GM12878 (cell line): ENCODE results near the gene HPSE2. TPM values are rescaled to one million over a fixed set of nuclear protein-coding genes. Genes with fewer than 3 reads are reported as not detected.

Experiments used
- ATAC-seq: fragments of 200-7000 bp; cut with Tn5 transposase; 3 replicates; pipeline ENCODE4 v1.9.1; 2020; ENCODE audit warnings: mild to moderate bottlenecking, moderate library complexity
- BruUV-seq: library from RNA; stranded (reverse); fragments of 400-500 nt; replicated peaks from 2 replicates; lab custom pipeline; 2021; lab: Mats Ljungman, UMichigan
- CTCF ChIA-PET: fragments of 300-600 bp; sonication (Branson Sonifier 250); formaldehyde crosslinking; extraction: SDS; loops from one replicate; lab custom pipeline; 2021; ENCODE audit warnings: inconsistent platforms; lab: Yijun Ruan, JAX
- POLR2A ChIA-PET: fragments of 350-600 bp; formaldehyde crosslinking; extraction: SDS; loops from one replicate; lab custom pipeline; 2021; ENCODE audit warnings: inconsistent platforms; lab: Charles Lee
- RAD21 ChIA-PET: fragments of 300-600 bp; sonication (Branson Sonifier 250); formaldehyde crosslinking; loops from one replicate; lab custom pipeline; 2023; ENCODE audit warnings: antibody characterized with exemption; ENCODE audit not compliant: unreplicated experiment; lab: Charles Lee
- SMC1A ChIA-PET: fragments of 300-600 bp; sonication (Branson Sonifier 250); formaldehyde crosslinking; loops from one replicate; lab custom pipeline; 2023; ENCODE audit not compliant: unreplicated experiment, uncharacterized antibody; lab: Charles Lee
- DNase-seq: peaks from one replicate; pipeline ENCODE4 v3.0.0-alpha.2; 2011; ENCODE audit warnings: low read depth, low spot score
- FAIRE-seq: peaks from 3 replicates; lab custom pipeline; 2011; peaks lifted over from hg19 to GRCh38; lab: Jason Lieb, UNC
- H2AFZ ChIP-seq: 2 replicates; pipeline ENCODE4 v1.6.0; 2011; ENCODE audit warnings: low read depth, low read length, control low read depth; ENCODE audit not compliant: control insufficient read depth
- H3K27ac ChIP-seq: 2 replicates; pipeline ENCODE4 v1.5.1; 2011; ENCODE audit warnings: control low read depth; ENCODE audit not compliant: control insufficient read depth, insufficient read depth
- H3K27me3 ChIP-seq, 2 experiments: replicated peaks in 1 of 2; 2 replicates each; pipeline versions ENCODE4 v1.6.0 to v1.6.1; 2011; ENCODE audit warnings: low read length in 1 of 2; ENCODE audit not compliant: control insufficient read depth in 2 of 2, insufficient read depth in 2 of 2
- H3K36me3 ChIP-seq, 2 experiments: 2 replicates each; pipeline ENCODE4 v1.5.1; 2011; ENCODE audit warnings: low read length in 1 of 2; ENCODE audit not compliant: control insufficient read depth in 2 of 2, insufficient read depth in 2 of 2
- H3K4me1 ChIP-seq: 2 replicates; pipeline ENCODE4 v1.6.1; 2011; ENCODE audit warnings: mild to moderate bottlenecking, low read length, moderate library complexity, mixed read lengths; ENCODE audit not compliant: control insufficient read depth, insufficient read depth
- H3K4me2 ChIP-seq: 2 replicates; pipeline ENCODE4 v1.6.0; 2011; ENCODE audit warnings: control low read depth; ENCODE audit not compliant: control insufficient read depth, insufficient read depth
- H3K4me3 ChIP-seq: fragments of 200-600 bp; sonication (generic); 2 replicates; pipeline ENCODE4 v1.5.1; 2016
- H3K79me2 ChIP-seq: 2 replicates; pipeline ENCODE4 v1.6.0; 2011; ENCODE audit warnings: low read length; ENCODE audit not compliant: control insufficient read depth, insufficient read depth
- H3K9ac ChIP-seq: 2 replicates; pipeline ENCODE4 v1.8.0; 2011; ENCODE audit warnings: low read length, control low read depth, mixed read lengths; ENCODE audit not compliant: control insufficient read depth, insufficient read depth
- H3K9me3 ChIP-seq: replicated peaks from 3 replicates; pipeline ENCODE4 v1.5.1; 2011; ENCODE audit warnings: mild to moderate bottlenecking, low read length; ENCODE audit not compliant: control insufficient read depth, insufficient read depth
- H4K20me1 ChIP-seq: 2 replicates; pipeline ENCODE4 v1.6.0; 2011; ENCODE audit not compliant: control insufficient read depth, insufficient read depth
- BCLAF1 ChIP-seq: fragments of 450-650 bp; IDR thresholded peaks from 2 replicates; pipeline ENCODE4 v1.6.1; 2017; ENCODE audit warnings: antibody characterized with exemption, mild to moderate bottlenecking, moderate library complexity
- CBX5 ChIP-seq: sonication (generic); IDR thresholded peaks from 2 replicates; pipeline ENCODE4 v1.6.1; 2016; ENCODE audit warnings: low read depth, moderate library complexity, mild to moderate bottlenecking, inconsistent platforms
- ELK1 ChIP-seq: IDR thresholded peaks from 2 replicates; pipeline ENCODE4 v1.6.1; 2012; ENCODE audit warnings: low read depth, low read length, improper control_type of control experiment
- FOS ChIP-seq: IDR thresholded peaks from 3 replicates; pipeline ENCODE4 v1.6.1; 2011; ENCODE audit warnings: borderline replicate concordance; ENCODE audit not compliant: insufficient read length; ENCODE audit errors: extremely low read depth
- FOXM1 ChIP-seq: IDR thresholded peaks from 2 replicates; pipeline ENCODE4 v1.6.1; 2012; ENCODE audit warnings: low read depth, mild to moderate bottlenecking, inconsistent platforms, low read length, moderate library complexity
- IKZF1 ChIP-seq: fragments of 450-650 bp; conservative IDR thresholded peaks from 2 replicates; pipeline ENCODE4 v1.6.1; 2017; ENCODE audit warnings: antibody characterized with exemption, mild to moderate bottlenecking
- NFXL1 ChIP-seq: fragments of 450-650 bp; IDR thresholded peaks from 2 replicates; pipeline ENCODE4 v1.6.1; 2017; ENCODE audit warnings: antibody characterized with exemption, mild to moderate bottlenecking, borderline replicate concordance
- NR2C1 ChIP-seq: fragments of 450-650 bp; IDR thresholded peaks from 2 replicates; pipeline ENCODE4 v1.6.1; 2017; ENCODE audit warnings: antibody characterized with exemption, mild to moderate bottlenecking, moderate library complexity
- POLR2AphosphoS2 ChIP-seq: IDR thresholded peaks from 2 replicates; pipeline ENCODE4 v1.6.1; 2011; ENCODE audit warnings: low read depth, mild to moderate bottlenecking, low read length, improper control_type of control experiment, moderate library complexity
- RUNX3 ChIP-seq: IDR thresholded peaks from 2 replicates; pipeline ENCODE4 v1.6.1; 2012; ENCODE audit warnings: low read length, inconsistent platforms
- WRNIP1 ChIP-seq: IDR thresholded peaks from 2 replicates; pipeline ENCODE4 v1.6.1; 2011; ENCODE audit warnings: low read depth, low read length, improper control_type of control experiment, borderline replicate concordance
- ZBED1 ChIP-seq: IDR thresholded peaks from 2 replicates; pipeline ENCODE4 v1.6.1; 2016; ENCODE audit warnings: borderline replicate concordance
- ZBTB4 ChIP-seq: fragments of 450-650 bp; formaldehyde crosslinking; IDR thresholded peaks from 2 replicates; pipeline ENCODE4 v1.4.0; 2022; ENCODE audit warnings: mild to moderate bottlenecking, moderate library complexity
- ZNF274 ChIP-seq: IDR thresholded peaks from one replicate; pipeline ENCODE4 v1.8.0; 2011; ENCODE audit not compliant: insufficient read length, insufficient read depth
- ZSCAN29 ChIP-seq: fragments of 450-650 bp; IDR thresholded peaks from 2 replicates; pipeline ENCODE4 v1.6.1; 2017; ENCODE audit warnings: mild to moderate bottlenecking, moderate library complexity
- WGBS: methylation state at CpG from one replicate; pipeline ENCODE4 v1.1.6; 2016; ENCODE audit warnings: low lambda C conversion rate; ENCODE audit not compliant: insufficient replicate concordance, insufficient coverage; ENCODE audit errors: missing lambda C conversion rate; 5-methylcytosine and 5-hydroxymethylcytosine counted together
- in situ Hi-C: fragments of 300-500 bp; cut with MboI; formaldehyde crosslinking; loops from 9 replicates; pipeline ENCODE4 v1.14.3; 2018; ENCODE audit warnings: mixed read lengths
- intact Hi-C: fragments of 100-400 bp; cut with micrococcal nuclease; formaldehyde crosslinking; loops from one replicate; pipeline ENCODE4 v1.14.2; 2022; ENCODE audit not compliant: unreplicated experiment
- polyA plus RNA-seq, 11 experiments: library from polyadenylated mRNA; depleted of rRNA in 4 of 11; unstranded in 6 of 11; stranded (reverse) in 5 of 11; fragments of >200 nt; fragmentation: Nextera tagmentation in 4 of 11; fragmentation: Illumina TruSeq in 1 of 11; extraction: Ambion mirVana in 4 of 11; extraction: Trizol in 1 of 11; gene quantifications; 1 replicate in 1 of 11; 2 replicates in 10 of 11; pipeline versions ENCODE4 v1.2.1 to v1.2.3, GENCODE V29; 2011 to 2016; ENCODE audit warnings: inconsistent platforms in 2 of 11, missing spikeins in 2 of 11, low read depth in 1 of 11
- total RNA-seq, 4 experiments: library from RNA; depleted of rRNA in 3 of 4; stranded (reverse); fragments of >200 nt in 3 of 4; fragmentation: Illumina TruSeq in 1 of 4; extraction: Trizol in 1 of 4; gene quantifications; 2 replicates each; pipeline versions ENCODE4 v1.2.1 to v1.2.3, GENCODE V29; 2013 to 2021

Gene HPSE2
- total and polyA plus RNA-seq, 10 of the 15 experiments (the other 5 are each of a cell fraction or from before 2014, with no cell fraction given) = 0.06 TPM; not detected in 9

- Histone ChIP-seq H3K4me2 (no peak overlapping the region), H3K9ac (no peak overlapping the region), H3K4me3 (no peak overlapping the region), H3K79me2 (no peaks in the 10 kb centered on the region), H3K9me3 (no peaks in the 10 kb centered on the region), H3K27ac (no peak overlapping the region), H4K20me1 (no peaks in the 10 kb centered on the region), H2AFZ (no peak overlapping the region), H3K36me3 (no peaks in the 10 kb centered on the region), H3K4me1 (no peaks in the 10 kb centered on the region), H3K27me3 (no peaks in the 10 kb centered on the region)
- TF ChIP-seq ZSCAN29 (no peak), CBX5 (no peak), NFXL1 (no peak), RUNX3 (no peak), NR2C1 (no peak), FOXM1 (no peak), FOS (no peak), POLR2AphosphoS2 (no peak), ZBTB4 (CRISPR knock-in tag) (no peak), ZBED1 (no peak), ELK1 (no peak), IKZF1 (no peak), ZNF274 (no peak), WRNIP1 (no peak), BCLAF1 (no peak)
- no TSS peak for BruUV-seq
- CTCF ChIA-PET = no interaction called here
- POLR2A ChIA-PET = no interaction called here
- ATAC-seq (no peak), DNase-seq (no peak), FAIRE-seq (no peak)
- intact Hi-C loops = no loop called here
- RAD21 ChIA-PET = no interaction called here
- WGBS = 76% methylated on average over 2 of the region's 2 CpGs
- SMC1A ChIA-PET = no interaction called here
- in situ Hi-C loops = no loop called here
Measured at GRCh38 chr10:98917828-98918227, 317.8 kb downstream of the HPSE2 start.
